ENCODE results near the gene THAP12.

THAP12 gene

GRCh38 chr11:76391021-76391420, 10.1 kb upstream of the THAP12 start:
- no peaks in the 10 kb centered on the region for H3K79me2 ChIP-seq (ENCODE audit: control insufficient read depth, insufficient read depth, low read length, poor library complexity)
- no peaks in the 10 kb centered on the region for H3K79me1 ChIP-seq (ENCODE audit: low read length)
- no peak overlapping the region for H2AK5ac ChIP-seq (ENCODE audit: low read length)
- no peak overlapping the region for H3K23ac ChIP-seq (ENCODE audit: low read length)
- no peak overlapping the region for H3K4ac ChIP-seq (ENCODE audit: low read depth, low read length)
- no peaks in the 10 kb centered on the region for H3K9me3 ChIP-seq (ENCODE audit: insufficient read depth, low read depth, low read length)
- peak overlapping the region; percentile 31 for H2BK5ac ChIP-seq (ENCODE audit: low read depth, low read length, poor library complexity)
- no CpG with 5 or more reads among the region's 6 CpGs for WGBS (ENCODE audit: extremely low coverage, insufficient coverage, insufficient read length)
- no peaks in the 10 kb centered on the region for H3K36me3 ChIP-seq (ENCODE audit: control insufficient read depth in 1 of 2, insufficient read depth in 2 of 2, low read length in 2 of 2)
- H4K12ac ChIP-seq (ENCODE audit: low read depth, low read length): no peak overlapping the region
- no peak overlapping the region for H2AFZ ChIP-seq (ENCODE audit: insufficient read depth, low read length, poor library complexity)
- no peak overlapping the region for H3K27ac ChIP-seq (ENCODE audit: low read depth, low read length)
- H3K4me3 ChIP-seq (ENCODE audit: low read depth, low read length): no peak overlapping the region
- no peaks in the 10 kb centered on the region for H3K27me3 ChIP-seq (ENCODE audit: insufficient read depth, low read length)
- H3K14ac ChIP-seq (ENCODE audit: low read length): no peak overlapping the region
- H2BK12ac ChIP-seq (ENCODE audit: low read length): no peak overlapping the region
- H3K9ac ChIP-seq (ENCODE audit: low read length): no peak overlapping the region
- no peak overlapping the region for H2BK120ac ChIP-seq (ENCODE audit: insufficient read depth, low read length, poor library complexity)
- no peak overlapping the region for H3K18ac ChIP-seq (ENCODE audit: low read length)
- DNase-seq: no peak
- no peak overlapping the region for H4K91ac ChIP-seq (ENCODE audit: low read depth, low read length)
- no peak overlapping the region for H3K4me2 ChIP-seq (ENCODE audit: low read length)
- H4K8ac ChIP-seq (ENCODE audit: low read depth, low read length): no peak overlapping the region
- no peaks in the 10 kb centered on the region for H3K4me1 ChIP-seq (ENCODE audit: control insufficient read depth in 1 of 2, insufficient read depth in 2 of 2, low read length in 2 of 2)

GRCh38 chr11:76388408-76388807, 7.5 kb upstream of the THAP12 start:
- Histone ChIP-seq H2BK120ac (ENCODE audit: insufficient read depth, low read length, poor library complexity) (no peak overlapping the region), H3K4me1 (ENCODE audit: control insufficient read depth in 1 of 2, insufficient read depth in 2 of 2, low read length in 2 of 2) (no peaks in the 10 kb centered on the region), H3K27ac (ENCODE audit: low read depth, low read length) (no peak overlapping the region), H3K14ac (ENCODE audit: low read length) (no peak overlapping the region), H4K91ac (ENCODE audit: low read depth, low read length) (no peak overlapping the region), H3K4me2 (ENCODE audit: low read length) (no peak overlapping the region), H2AK5ac (ENCODE audit: low read length) (no peak overlapping the region), H3K18ac (ENCODE audit: low read length) (no peak overlapping the region), H3K9ac (ENCODE audit: low read length) (no peak overlapping the region), H3K27me3 (ENCODE audit: insufficient read depth, low read length) (no peaks in the 10 kb centered on the region), H3K9me3 (ENCODE audit: insufficient read depth, low read depth, low read length) (no peaks in the 10 kb centered on the region), H3K79me1 (ENCODE audit: low read length) (no peaks in the 10 kb centered on the region), H4K12ac (ENCODE audit: low read depth, low read length) (no peak overlapping the region), H3K79me2 (ENCODE audit: control insufficient read depth, insufficient read depth, low read length, poor library complexity) (no peaks in the 10 kb centered on the region), H3K23ac (ENCODE audit: low read length) (no peak overlapping the region), H4K8ac (ENCODE audit: low read depth, low read length) (no peak overlapping the region), H3K4ac (ENCODE audit: low read depth, low read length) (no peak overlapping the region), H2BK5ac (ENCODE audit: low read depth, low read length, poor library complexity) (no peak overlapping the region), H3K36me3 (ENCODE audit: control insufficient read depth in 1 of 2, insufficient read depth in 2 of 2, low read length in 2 of 2) (no peaks in the 10 kb centered on the region), H3K4me3 (ENCODE audit: low read depth, low read length) (no peak overlapping the region), H2AFZ (ENCODE audit: insufficient read depth, low read length, poor library complexity) (no peak overlapping the region), H2BK12ac (ENCODE audit: low read length) (no peak overlapping the region)
- DNase-seq: no peak
- no CpG with 5 or more reads among the region's 2 CpGs for WGBS (ENCODE audit: extremely low coverage, insufficient coverage, insufficient read length)

- no peak overlapping the region for H3K14ac ChIP-seq (ENCODE audit: low read length)
- no peaks in the 10 kb centered on the region for H3K9me3 ChIP-seq (ENCODE audit: insufficient read depth, low read depth, low read length)
- no peak overlapping the region for H2AK5ac ChIP-seq (ENCODE audit: low read length)
- no peak overlapping the region for H2BK120ac ChIP-seq (ENCODE audit: insufficient read depth, low read length, poor library complexity)
- no peak overlapping the region for H3K23ac ChIP-seq (ENCODE audit: low read length)
- no peak overlapping the region for H2AFZ ChIP-seq (ENCODE audit: insufficient read depth, low read length, poor library complexity)
- H4K91ac ChIP-seq (ENCODE audit: low read depth, low read length): no peak overlapping the region
- H4K12ac ChIP-seq (ENCODE audit: low read depth, low read length): no peak overlapping the region
- no peak overlapping the region for H3K18ac ChIP-seq (ENCODE audit: low read length)
- no peak overlapping the region for H2BK5ac ChIP-seq (ENCODE audit: low read depth, low read length, poor library complexity)
- no peaks in the 10 kb centered on the region for H3K36me3 ChIP-seq (ENCODE audit: control insufficient read depth in 1 of 2, insufficient read depth in 2 of 2, low read length in 2 of 2)
- no peaks in the 10 kb centered on the region for H3K79me2 ChIP-seq (ENCODE audit: control insufficient read depth, insufficient read depth, low read length, poor library complexity)
- no peak for DNase-seq
- no peak overlapping the region for H4K8ac ChIP-seq (ENCODE audit: low read depth, low read length)
- no peak overlapping the region for H3K4ac ChIP-seq (ENCODE audit: low read depth, low read length)
- H2BK12ac ChIP-seq (ENCODE audit: low read length): no peak overlapping the region
- no peaks in the 10 kb centered on the region for H3K79me1 ChIP-seq (ENCODE audit: low read length)
- no peak overlapping the region for H3K4me3 ChIP-seq (ENCODE audit: low read depth, low read length)
- WGBS (ENCODE audit: extremely low coverage, insufficient coverage, insufficient read length): no CpG with 5 or more reads among the region's 5 CpGs
- H3K27me3 ChIP-seq (ENCODE audit: insufficient read depth, low read length): no peaks in the 10 kb centered on the region
- H3K4me2 ChIP-seq (ENCODE audit: low read length): no peak overlapping the region
- no peak overlapping the region for H3K27ac ChIP-seq (ENCODE audit: low read depth, low read length)
- H3K4me1 ChIP-seq (ENCODE audit: control insufficient read depth in 1 of 2, insufficient read depth in 2 of 2, low read length in 2 of 2): peaks cover 0 to 4% of the 10 kb centered on the region in 2 experiments
- H3K9ac ChIP-seq (ENCODE audit: low read length): no peak overlapping the region
Observed at GRCh38 chr11:76385903-76386302, 5.0 kb upstream of the THAP12 start.

GRCh38 chr11:76382209-76382608, 1.3 kb upstream of the THAP12 start:
- peaks cover 4% of the 10 kb centered on the region for H3K79me1 ChIP-seq (ENCODE audit: low read length)
- H4K91ac ChIP-seq (ENCODE audit: low read depth, low read length): no peak overlapping the region
- no peak overlapping the region for H2AK5ac ChIP-seq (ENCODE audit: low read length)
- H3K4me1 ChIP-seq (ENCODE audit: control insufficient read depth in 1 of 2, insufficient read depth in 2 of 2, low read length in 2 of 2): peaks cover 6 to 11% of the 10 kb centered on the region in 2 experiments
- no peaks in the 10 kb centered on the region for H3K27me3 ChIP-seq (ENCODE audit: insufficient read depth, low read length)
- H3K4me2 ChIP-seq (ENCODE audit: low read length): no peak overlapping the region
- no peak overlapping the region for H3K27ac ChIP-seq (ENCODE audit: low read depth, low read length)
- H3K18ac ChIP-seq (ENCODE audit: low read length): no peak overlapping the region
- no peak overlapping the region for H2AFZ ChIP-seq (ENCODE audit: insufficient read depth, low read length, poor library complexity)
- H4K8ac ChIP-seq (ENCODE audit: low read depth, low read length): no peak overlapping the region
- H3K36me3 ChIP-seq (ENCODE audit: control insufficient read depth in 1 of 2, insufficient read depth in 2 of 2, low read length in 2 of 2): no peaks in the 10 kb centered on the region
- H3K14ac ChIP-seq (ENCODE audit: low read length): no peak overlapping the region
- H3K23ac ChIP-seq (ENCODE audit: low read length): no peak overlapping the region
- H3K9ac ChIP-seq (ENCODE audit: low read length): no peak overlapping the region
- H3K79me2 ChIP-seq (ENCODE audit: control insufficient read depth, insufficient read depth, low read length, poor library complexity): peaks cover 7% of the 10 kb centered on the region
- H3K4me3 ChIP-seq (ENCODE audit: low read depth, low read length): no peak overlapping the region
- H2BK12ac ChIP-seq (ENCODE audit: low read length): no peak overlapping the region
- no peaks in the 10 kb centered on the region for H3K9me3 ChIP-seq (ENCODE audit: insufficient read depth, low read depth, low read length)
- H4K12ac ChIP-seq (ENCODE audit: low read depth, low read length): no peak overlapping the region
- H3K4ac ChIP-seq (ENCODE audit: low read depth, low read length): no peak overlapping the region
- no CpG with 5 or more reads among the region's 6 CpGs for WGBS (ENCODE audit: extremely low coverage, insufficient coverage, insufficient read length)
- no peak for DNase-seq
- no peak overlapping the region for H2BK5ac ChIP-seq (ENCODE audit: low read depth, low read length, poor library complexity)
- no peak overlapping the region for H2BK120ac ChIP-seq (ENCODE audit: insufficient read depth, low read length, poor library complexity)
